ENCODE data around the gene CHD5. TPM values are rescaled to one million over a fixed set of nuclear protein-coding genes. Genes with fewer than 3 reads are reported as not detected.

CHD5 gene
- polyA plus RNA-seq, 1 donor (not counting 4 experiments of a cell fraction or from before 2014, with no cell fraction given), result 0.07 TPM

DNA sequence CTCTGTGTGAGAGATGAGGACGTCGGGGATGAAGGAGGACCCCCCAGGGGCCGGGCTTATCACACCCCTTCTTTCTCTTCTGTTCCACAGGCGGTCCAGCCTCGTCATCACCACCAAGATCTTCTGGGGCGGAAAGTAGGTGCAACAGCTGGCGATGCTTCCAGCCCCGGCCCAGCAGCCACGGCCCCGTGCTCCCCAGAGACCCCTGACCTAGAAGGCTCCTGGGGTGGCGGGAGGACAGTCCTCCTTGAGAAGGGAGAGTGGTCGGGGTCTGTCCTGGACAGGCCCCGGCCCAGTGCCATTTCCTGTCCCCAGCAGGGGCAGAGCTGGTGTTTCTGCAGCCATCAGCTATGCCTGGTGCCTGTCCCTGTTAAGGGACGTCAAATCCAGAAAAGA is 92.7 kb downstream of the CHD5 start:
- FAIRE-seq, result no peak
- H3K4me3 ChIP-seq (ENCODE audit: control insufficient read depth in 2 of 3, extremely low read depth in 1 of 3, insufficient read depth in 2 of 3, low read depth in 1 of 3, low read length in 3 of 3), result no peak overlapping the region
- H3K9me1 ChIP-seq (ENCODE audit: control insufficient read depth, extremely low read depth, insufficient read depth, low read length), result no peaks in the 10 kb centered on the region
- dilution Hi-C loops (cut with MboI; ENCODE audit: extremely low pct_ligation_motif_present, low sequenced_read_pairs), result no loop called here
- H3K36me3 ChIP-seq (ENCODE audit: control insufficient read depth in 2 of 2, extremely low read depth in 1 of 2, insufficient read depth in 2 of 2, low read length in 2 of 2), result no peaks in the 10 kb centered on the region
- no peak overlapping the region for H3K4me2 ChIP-seq (ENCODE audit: control insufficient read depth, extremely low read depth, insufficient read depth, low read depth, low read length)
- no peak for DNase-seq (ENCODE audit: low read depth, low spot score)
- no peak overlapping the region for H2AFZ ChIP-seq (ENCODE audit: control insufficient read depth, low read length)
- H3K79me2 ChIP-seq (ENCODE audit: control insufficient read depth, insufficient read depth, low read length), result no peaks in the 10 kb centered on the region
- no peaks in the 10 kb centered on the region for H3K9me3 ChIP-seq (ENCODE audit: control insufficient read depth, low read depth, low read length)
- TF ChIP-seq, protein P1, sequence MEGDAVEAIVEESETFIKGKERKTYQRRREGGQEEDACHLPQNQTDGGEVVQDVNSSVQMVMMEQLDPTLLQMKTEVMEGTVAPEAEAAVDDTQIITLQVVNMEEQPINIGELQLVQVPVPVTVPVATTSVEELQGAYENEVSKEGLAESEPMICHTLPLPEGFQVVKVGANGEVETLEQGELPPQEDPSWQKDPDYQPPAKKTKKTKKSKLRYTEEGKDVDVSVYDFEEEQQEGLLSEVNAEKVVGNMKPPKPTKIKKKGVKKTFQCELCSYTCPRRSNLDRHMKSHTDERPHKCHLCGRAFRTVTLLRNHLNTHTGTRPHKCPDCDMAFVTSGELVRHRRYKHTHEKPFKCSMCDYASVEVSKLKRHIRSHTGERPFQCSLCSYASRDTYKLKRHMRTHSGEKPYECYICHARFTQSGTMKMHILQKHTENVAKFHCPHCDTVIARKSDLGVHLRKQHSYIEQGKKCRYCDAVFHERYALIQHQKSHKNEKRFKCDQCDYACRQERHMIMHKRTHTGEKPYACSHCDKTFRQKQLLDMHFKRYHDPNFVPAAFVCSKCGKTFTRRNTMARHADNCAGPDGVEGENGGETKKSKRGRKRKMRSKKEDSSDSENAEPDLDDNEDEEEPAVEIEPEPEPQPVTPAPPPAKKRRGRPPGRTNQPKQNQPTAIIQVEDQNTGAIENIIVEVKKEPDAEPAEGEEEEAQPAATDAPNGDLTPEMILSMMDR (optimal IDR thresholded peaks at IDR 0.05 in 1 of 3, IDR thresholded peaks at IDR 0.05 in 1 of 3, conservative IDR thresholded peaks at IDR 0.05 in 1 of 3; ENCODE audit: extremely low read depth in 1 of 3, insufficient read depth in 2 of 3, low read length in 3 of 3), result no peak
- TF ChIP-seq EZH2 (IDR thresholded peaks at IDR 0.05; ENCODE audit: low read length), result no peak
- H3K9ac ChIP-seq (ENCODE audit: control insufficient read depth, extremely low read depth, insufficient read depth, low read length), result no peak overlapping the region
- no peaks in the 10 kb centered on the region for H3K4me1 ChIP-seq (ENCODE audit: control insufficient read depth, extremely low read depth, insufficient read depth, low read length)
- H4K20me1 ChIP-seq (ENCODE audit: control insufficient read depth, extremely low read depth, insufficient read depth, low read length), result no peaks in the 10 kb centered on the region
- no peak overlapping the region for H3K27ac ChIP-seq (ENCODE audit: control insufficient read depth, insufficient read depth, low read length)
- H3K27me3 ChIP-seq (ENCODE audit: control insufficient read depth, extremely low read depth, insufficient read depth, low read length), result peaks cover 6% of the 10 kb centered on the region

DNA sequence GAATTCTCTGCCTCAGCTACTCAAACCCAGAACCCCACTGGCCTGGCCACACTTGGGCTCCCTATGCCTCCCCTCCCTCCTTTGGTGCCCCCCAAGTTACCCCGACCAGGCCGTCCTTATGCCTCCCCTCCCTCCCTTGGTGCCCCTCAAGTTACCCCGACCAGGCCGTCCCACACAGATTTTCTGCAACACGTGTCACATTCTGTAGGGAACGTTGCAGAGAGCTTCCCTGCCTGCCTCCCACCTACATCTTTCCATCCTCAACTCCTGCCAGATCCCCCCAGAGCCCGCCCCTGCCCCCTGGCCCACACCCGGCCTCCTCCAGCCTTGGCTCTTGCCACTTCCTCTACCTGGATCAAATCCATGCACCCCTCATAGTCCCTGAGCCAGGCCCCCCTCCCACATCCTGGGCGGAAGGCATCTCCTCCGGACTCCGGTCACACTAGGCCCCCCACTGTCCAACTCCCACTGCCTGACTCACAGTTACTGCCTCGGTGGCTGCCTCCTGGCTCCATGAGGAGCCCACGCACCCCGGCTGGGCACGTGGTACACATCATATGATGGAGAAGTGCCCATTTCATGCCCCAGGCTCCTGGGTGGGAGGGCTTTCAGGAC is 93.3 kb downstream of the CHD5 start:
- Histone ChIP-seq H3K4me2 (ENCODE audit: control insufficient read depth, extremely low read depth, insufficient read depth, low read depth, low read length) (no peak overlapping the region), H3K4me1 (ENCODE audit: control insufficient read depth, extremely low read depth, insufficient read depth, low read length) (no peaks in the 10 kb centered on the region), H2AFZ (ENCODE audit: control insufficient read depth, low read length) (no peak overlapping the region), H3K27me3 (ENCODE audit: control insufficient read depth, extremely low read depth, insufficient read depth, low read length) (peaks cover 5% of the 10 kb centered on the region), H3K9ac (ENCODE audit: control insufficient read depth, extremely low read depth, insufficient read depth, low read length) (no peak overlapping the region), H3K9me1 (ENCODE audit: control insufficient read depth, extremely low read depth, insufficient read depth, low read length) (no peaks in the 10 kb centered on the region), H3K27ac (ENCODE audit: control insufficient read depth, insufficient read depth, low read length) (no peak overlapping the region), H3K9me3 (ENCODE audit: control insufficient read depth, low read depth, low read length) (no peaks in the 10 kb centered on the region), H4K20me1 (ENCODE audit: control insufficient read depth, extremely low read depth, insufficient read depth, low read length) (no peaks in the 10 kb centered on the region), H3K36me3 (ENCODE audit: control insufficient read depth in 2 of 2, extremely low read depth in 1 of 2, insufficient read depth in 2 of 2, low read length in 2 of 2) (no peaks in the 10 kb centered on the region), H3K79me2 (ENCODE audit: control insufficient read depth, insufficient read depth, low read length) (no peaks in the 10 kb centered on the region), H3K4me3 (ENCODE audit: control insufficient read depth in 2 of 3, extremely low read depth in 1 of 3, insufficient read depth in 2 of 3, low read depth in 1 of 3, low read length in 3 of 3) (no peak overlapping the region)
- no peak for FAIRE-seq
- dilution Hi-C loops (cut with MboI; ENCODE audit: extremely low pct_ligation_motif_present, low sequenced_read_pairs), result no loop called here
- DNase-seq (ENCODE audit: low read depth, low spot score), result no peak
- no peak for TF ChIP-seq EZH2 (IDR thresholded peaks at IDR 0.05; ENCODE audit: low read length)
- TF ChIP-seq, protein P1 (optimal IDR thresholded peaks at IDR 0.05 in 1 of 3, IDR thresholded peaks at IDR 0.05 in 1 of 3, conservative IDR thresholded peaks at IDR 0.05 in 1 of 3; ENCODE audit: extremely low read depth in 1 of 3, insufficient read depth in 2 of 3, low read length in 3 of 3), result no peak

Data from keratinocyte (primary cell).